Stimulated activated CD4-positive, alpha-beta T cell treated with anti-CD3 and anti-CD28 coated beads, Interleukin-15, amount 100 ng/mL, for 1 hour (primary cell): ENCODE data around the gene SKI.

Source experiments
- DNase-seq, 2 donors: peaks; one replicate each; pipeline ENCODE4 v3.0.0-alpha.2; 2020; ENCODE audit warnings: low read depth in 1 of 2, low spot score in 1 of 2

SKI gene

GRCh38 chr1:2304921-2305681 lies 77.0 kb downstream of the SKI start:
- DNase-seq: no peak

GRCh38 chr1:2306151-2306978 lies 78.2 kb downstream of the SKI start:
- no peak for DNase-seq

GRCh38 chr1:2307064-2307605 lies 79.0 kb downstream of the SKI start:
- no peak for DNase-seq

GRCh38 chr1:2307972-2308371 lies 79.9 kb downstream of the SKI start:
- no peak for DNase-seq

- no peak for DNase-seq
Observed at GRCh38 chr1:2308844-2309243, 80.7 kb downstream of the SKI start.

- no peak for DNase-seq
Observed at GRCh38 chr1:2310332-2311183, 82.4 kb downstream of the SKI start.

- DNase-seq: peak; percentile 30 to 45
Observed at GRCh38 chr1:2311184-2312032, 83.3 kb downstream of the SKI start.

GRCh38 chr1:2312160-2312514 lies 84.0 kb downstream of the SKI start:
- no peak for DNase-seq

GRCh38 chr1:2312515-2313301 lies 84.6 kb downstream of the SKI start:
- DNase-seq: no peak

GRCh38 chr1:2313651-2314261 lies 85.6 kb downstream of the SKI start:
- DNase-seq: no peak

- DNase-seq: no peak
Observed at GRCh38 chr1:2314273-2314802, 86.2 kb downstream of the SKI start.

GRCh38 chr1:2314803-2315673 lies 86.9 kb downstream of the SKI start:
- peak; percentile 49 to 51 for DNase-seq

- no peak for DNase-seq
Observed at GRCh38 chr1:2315674-2316450, 87.7 kb downstream of the SKI start.

GRCh38 chr1:2316451-2316961 lies 88.4 kb downstream of the SKI start:
- no peak for DNase-seq

- no peak for DNase-seq
Observed at GRCh38 chr1:2317230-2318065, 89.3 kb downstream of the SKI start.
